Measurements from ENCODE around the gene ADI1.

DNA sequence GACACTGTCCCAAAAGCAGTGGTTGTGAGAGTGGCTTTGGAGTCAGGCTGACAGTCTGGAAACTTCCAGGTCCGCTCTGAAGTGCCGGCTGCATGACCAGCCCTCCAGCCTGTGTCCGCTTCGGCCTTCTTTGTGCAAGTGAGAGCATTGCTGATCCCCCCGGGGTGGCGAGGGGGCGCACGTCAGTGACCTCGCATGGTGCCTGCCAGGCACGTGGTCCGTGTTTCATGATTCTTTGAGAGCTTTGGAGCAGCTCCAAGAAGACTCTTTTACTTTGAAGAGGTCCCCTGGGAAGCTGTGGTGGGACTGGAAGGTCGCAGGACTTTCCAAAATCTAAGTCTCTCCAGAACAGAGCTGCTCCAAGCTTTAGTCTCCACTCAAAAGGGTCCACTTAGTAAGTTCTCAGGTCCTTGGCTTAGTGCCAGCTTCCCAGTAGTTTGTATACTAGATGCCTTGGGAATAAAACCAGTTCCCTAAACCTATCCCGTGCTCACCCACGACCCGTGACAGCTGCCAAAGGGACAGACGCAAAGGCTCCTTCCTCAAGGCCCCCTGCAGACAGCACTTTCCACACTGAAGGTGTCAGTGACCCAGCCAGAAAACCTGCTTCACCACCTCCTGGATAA lies 68.8 kb downstream of the ADI1 start:
- TF ChIP-seq, protein P1, sequence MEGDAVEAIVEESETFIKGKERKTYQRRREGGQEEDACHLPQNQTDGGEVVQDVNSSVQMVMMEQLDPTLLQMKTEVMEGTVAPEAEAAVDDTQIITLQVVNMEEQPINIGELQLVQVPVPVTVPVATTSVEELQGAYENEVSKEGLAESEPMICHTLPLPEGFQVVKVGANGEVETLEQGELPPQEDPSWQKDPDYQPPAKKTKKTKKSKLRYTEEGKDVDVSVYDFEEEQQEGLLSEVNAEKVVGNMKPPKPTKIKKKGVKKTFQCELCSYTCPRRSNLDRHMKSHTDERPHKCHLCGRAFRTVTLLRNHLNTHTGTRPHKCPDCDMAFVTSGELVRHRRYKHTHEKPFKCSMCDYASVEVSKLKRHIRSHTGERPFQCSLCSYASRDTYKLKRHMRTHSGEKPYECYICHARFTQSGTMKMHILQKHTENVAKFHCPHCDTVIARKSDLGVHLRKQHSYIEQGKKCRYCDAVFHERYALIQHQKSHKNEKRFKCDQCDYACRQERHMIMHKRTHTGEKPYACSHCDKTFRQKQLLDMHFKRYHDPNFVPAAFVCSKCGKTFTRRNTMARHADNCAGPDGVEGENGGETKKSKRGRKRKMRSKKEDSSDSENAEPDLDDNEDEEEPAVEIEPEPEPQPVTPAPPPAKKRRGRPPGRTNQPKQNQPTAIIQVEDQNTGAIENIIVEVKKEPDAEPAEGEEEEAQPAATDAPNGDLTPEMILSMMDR (IDR thresholded peaks at IDR 0.05) = no peak
- TF ChIP-seq POLR2A (IDR thresholded peaks at IDR 0.05) = no peak
